ENCODE results near the gene PLEKHG2. TPM values are rescaled to one million over a fixed set of nuclear protein-coding genes. Genes with fewer than 3 reads are reported as not detected.
A peak's percentile ranks its signal among the peaks of the same experiment; 100 is the strongest.

The PLEKHG2 gene
- total RNA-seq, 1 donor = 20.7 TPM

- DNase-seq (ENCODE audit: low read depth in 2 of 3, low spot score in 2 of 3) = no peak
Measured at GRCh38 chr19:39417463-39418181, 5.2 kb downstream of the PLEKHG2 start.

GRCh38 chr19:39419003-39419402 lies 6.5 kb downstream of the PLEKHG2 start:
- no peak for DNase-seq (ENCODE audit: low read depth in 2 of 3, low spot score in 2 of 3)

GRCh38 chr19:39420769-39421168 lies 8.3 kb downstream of the PLEKHG2 start:
- no peak for DNase-seq (ENCODE audit: low read depth in 2 of 3, low spot score in 2 of 3)

- no peak for DNase-seq (ENCODE audit: low read depth in 2 of 3, low spot score in 2 of 3)
Measured at GRCh38 chr19:39422020-39422419, 9.6 kb downstream of the PLEKHG2 start.

- DNase-seq (ENCODE audit: low read depth in 2 of 3, low spot score in 2 of 3) = no peak
Measured at GRCh38 chr19:39423258-39424086, 11.0 kb downstream of the PLEKHG2 start.

GRCh38 chr19:39424934-39425333 lies 12.5 kb downstream of the PLEKHG2 start:
- no peak for DNase-seq (ENCODE audit: low read depth in 2 of 3, low spot score in 2 of 3)

GRCh38 chr19:39425744-39426143 lies 13.3 kb downstream of the PLEKHG2 start:
- no peak for DNase-seq (ENCODE audit: low read depth in 2 of 3, low spot score in 2 of 3)

GRCh38 chr19:39426170-39426569 lies 13.7 kb downstream of the PLEKHG2 start:
- DNase-seq (ENCODE audit: low read depth in 2 of 3, low spot score in 2 of 3) = no peak

- no peak for DNase-seq (ENCODE audit: low read depth in 2 of 3, low spot score in 2 of 3)
Measured at GRCh38 chr19:39427707-39428106, 15.2 kb downstream of the PLEKHG2 start.

- DNase-seq (ENCODE audit: low read depth in 2 of 3, low spot score in 2 of 3) = no peak
Measured at GRCh38 chr19:39428283-39429112, 16.0 kb downstream of the PLEKHG2 start.

- DNase-seq (ENCODE audit: low read depth in 2 of 3, low spot score in 2 of 3) = no peak
Measured at GRCh38 chr19:39430675-39431593, 18.5 kb downstream of the PLEKHG2 start.

- no peak for DNase-seq (ENCODE audit: low read depth in 2 of 3, low spot score in 2 of 3)
Measured at GRCh38 chr19:39432677-39433025, 20.2 kb downstream of the PLEKHG2 start.

- DNase-seq (ENCODE audit: low read depth in 2 of 3, low spot score in 2 of 3) = no peak
Measured at GRCh38 chr19:39433480-39434079, 21.1 kb downstream of the PLEKHG2 start.

- no peak for DNase-seq (ENCODE audit: low read depth in 2 of 3, low spot score in 2 of 3)
Measured at GRCh38 chr19:39434123-39435076, 21.9 kb downstream of the PLEKHG2 start.

GRCh38 chr19:39435499-39436349 lies 23.3 kb downstream of the PLEKHG2 start, which contains the start of gene RPS16:
Gene RPS16, minus strand, starts transcription at chr19:39435949. Its CDS starts 54 bp downstream, at chr19:39435895.
- peak; percentile 92 to 99 (median 97) for DNase-seq (ENCODE audit: low read depth in 2 of 3, low spot score in 2 of 3)

- no peak for DNase-seq (ENCODE audit: low read depth in 2 of 3, low spot score in 2 of 3)
Measured at GRCh38 chr19:39436350-39436716, 23.9 kb downstream of the PLEKHG2 start.

GRCh38 chr19:39438270-39438934 lies 25.9 kb downstream of the PLEKHG2 start:
- no peak for DNase-seq (ENCODE audit: low read depth in 2 of 3, low spot score in 2 of 3)
